OCI-LY7 (cell line): ENCODE measurements around the gene SRRM2. TPM values are rescaled to one million over a fixed set of nuclear protein-coding genes. Genes with fewer than 3 reads are reported as not detected.

ENCODE experiments used
- BruUV-seq: library from RNA; stranded (reverse); fragments of 400-500 nt; replicated peaks from 2 replicates; lab custom pipeline; 2021; lab: Mats Ljungman, UMichigan
- CTCF ChIA-PET: fragments of 300-600 bp; sonication (Branson Sonifier 250); formaldehyde crosslinking; loops from one replicate; lab custom pipeline; 2022; ENCODE audit warnings: antibody characterized with exemption; ENCODE audit not compliant: unreplicated experiment; lab: Charles Lee
- POLR2A ChIA-PET: fragments of 300-600 bp; sonication (Branson Sonifier 250); formaldehyde crosslinking; loops from one replicate; lab custom pipeline; 2022; ENCODE audit warnings: antibody characterized with exemption; lab: Charles Lee
- DNase-seq: peaks from one replicate; pipeline ENCODE4 v3.0.0-alpha.2; 2015; ENCODE audit warnings: low spot score
- H2AFZ ChIP-seq: fragments of 200-600 bp; sonication (generic), shearing (Covaris generic); 2 replicates; pipeline ENCODE4 v1.6.1; 2014; ENCODE audit warnings: mild to moderate bottlenecking, antibody characterized with exemption, low read length, moderate library complexity
- H3K27ac ChIP-seq: fragments of 200-600 bp; sonication (generic); 2 replicates; pipeline ENCODE4 v1.5.1; 2014; ENCODE audit warnings: mixed run types, low read depth, mild to moderate bottlenecking, moderate library complexity, low read length, inconsistent platforms; ENCODE audit not compliant: poor library complexity, severe bottlenecking
- H3K36me3 ChIP-seq: fragments of 200-600 bp; sonication (generic); 2 replicates; pipeline ENCODE4 v1.6.1; 2014; ENCODE audit warnings: mild to moderate bottlenecking, antibody characterized with exemption, low read length, moderate library complexity, mixed read lengths; ENCODE audit not compliant: insufficient read depth
- H3K4me1 ChIP-seq: fragments of 200-600 bp; sonication (generic); 2 replicates; pipeline ENCODE4 v1.5.1; 2014; ENCODE audit warnings: mild to moderate bottlenecking, low read length; ENCODE audit not compliant: insufficient read depth, poor library complexity, severe bottlenecking
- H3K4me2 ChIP-seq: fragments of 200-600 bp; sonication (generic); 2 replicates; pipeline ENCODE4 v1.6.1; 2014; ENCODE audit warnings: mild to moderate bottlenecking, low read length
- H3K4me3 ChIP-seq: fragments of 200-600 bp; sonication (generic); 2 replicates; pipeline ENCODE4 v1.5.1; 2014; ENCODE audit warnings: mild to moderate bottlenecking, low read depth, low read length; ENCODE audit not compliant: poor library complexity, severe bottlenecking
- H3K79me2 ChIP-seq: fragments of 200-600 bp; sonication (generic); 2 replicates; pipeline ENCODE4 v1.6.1; 2016; ENCODE audit warnings: low read depth, mild to moderate bottlenecking, low read length, moderate library complexity, mixed read lengths; ENCODE audit not compliant: insufficient read depth
- H3K9me2 ChIP-seq: fragments of 200-600 bp; sonication (generic); 2 replicates; pipeline ENCODE4 v1.6.1; 2016; ENCODE audit warnings: mild to moderate bottlenecking, low read length, mixed read lengths; ENCODE audit not compliant: insufficient read depth
- H3K9me3 ChIP-seq: fragments of 200-600 bp; sonication (generic); 2 replicates; pipeline ENCODE4 v1.6.1; 2014; ENCODE audit warnings: mild to moderate bottlenecking, mixed run types, low read length, mixed read lengths
- H4K20me1 ChIP-seq: fragments of 200-600 bp; sonication (generic); 2 replicates; pipeline ENCODE4 v1.6.1; 2014; ENCODE audit warnings: mild to moderate bottlenecking, antibody characterized with exemption, low read length, moderate library complexity, mixed read lengths; ENCODE audit not compliant: insufficient read depth
- CTCF ChIP-seq: fragments of 200-600 bp; sonication (generic); conservative IDR thresholded peaks from 2 replicates; pipeline ENCODE4 v1.5.1; 2014; ENCODE audit warnings: mild to moderate bottlenecking, antibody characterized with exemption, low read length, moderate library complexity, mixed read lengths
- EZH2phosphoT487 ChIP-seq: fragments of 200-600 bp; sonication (generic); IDR thresholded peaks from 2 replicates; pipeline ENCODE4 v1.6.1; 2018; ENCODE audit warnings: low read depth, borderline replicate concordance, mild to moderate bottlenecking, mixed run types, antibody characterized with exemption, low read length, moderate library complexity, mixed read lengths
- intact Hi-C: fragments of 100-400 bp; cut with micrococcal nuclease; formaldehyde crosslinking; loops from one replicate; pipeline ENCODE4 v1.10.0; 2022; ENCODE audit not compliant: unreplicated experiment
- total RNA-seq, 2 experiments: library from RNA; depleted of rRNA in 1 of 2; stranded (reverse); fragments of >200 nt in 1 of 2; shearing (Covaris generic) in 1 of 2; gene quantifications; 2 replicates each; pipeline ENCODE4 v1.2.3, GENCODE V29; 2014 to 2022

SRRM2 gene
- total RNA-seq, 2 experiments from 2014 or later: 208 to 819 TPM

- no peaks in the 10 kb centered on the region for H3K4me1 ChIP-seq
- no peaks in the 10 kb centered on the region for H3K9me2 ChIP-seq
- no peaks in the 10 kb centered on the region for H3K36me3 ChIP-seq
- POLR2A ChIA-PET: no interaction called here
- H4K20me1 ChIP-seq: no peaks in the 10 kb centered on the region
- DNase-seq: no peak
- no peak overlapping the region for H3K4me3 ChIP-seq
- no peaks in the 10 kb centered on the region for H3K79me2 ChIP-seq
- no peak overlapping the region for H3K27ac ChIP-seq
- CTCF ChIA-PET: no interaction called here
- H3K4me2 ChIP-seq: no peak overlapping the region
- no peaks in the 10 kb centered on the region for H3K9me3 ChIP-seq
- no peak overlapping the region for H2AFZ ChIP-seq
- no TSS peak for BruUV-seq
- intact Hi-C loops: no loop called here
- TF ChIP-seq EZH2phosphoT487 (no peak), CTCF (no peak)
Observed at GRCh38 chr16:2804728-2805127, 52.3 kb downstream of the SRRM2 start.

- intact Hi-C loops: no loop called here
- H3K4me2 ChIP-seq: no peak overlapping the region
- H3K4me1 ChIP-seq: no peaks in the 10 kb centered on the region
- no peaks in the 10 kb centered on the region for H4K20me1 ChIP-seq
- H3K9me2 ChIP-seq: no peaks in the 10 kb centered on the region
- H3K9me3 ChIP-seq: no peaks in the 10 kb centered on the region
- H3K36me3 ChIP-seq: no peaks in the 10 kb centered on the region
- no peak overlapping the region for H3K27ac ChIP-seq
- no peak overlapping the region for H3K4me3 ChIP-seq
- DNase-seq: no peak
- H3K79me2 ChIP-seq: no peaks in the 10 kb centered on the region
- TF ChIP-seq EZH2phosphoT487 (no peak), CTCF (no peak)
- BruUV-seq: no TSS peak
- CTCF ChIA-PET: no interaction called here
- no peak overlapping the region for H2AFZ ChIP-seq
- POLR2A ChIA-PET: no interaction called here
Observed at GRCh38 chr16:2806286-2806685, 53.8 kb downstream of the SRRM2 start.

GRCh38 chr16:2808181-2808580 lies 55.7 kb downstream of the SRRM2 start:
- no peaks in the 10 kb centered on the region for H3K36me3 ChIP-seq
- no peaks in the 10 kb centered on the region for H3K9me3 ChIP-seq
- no peaks in the 10 kb centered on the region for H3K9me2 ChIP-seq
- DNase-seq: no peak
- TF ChIP-seq EZH2phosphoT487 (no peak), CTCF (no peak)
- H3K4me3 ChIP-seq: no peak overlapping the region
- H3K4me1 ChIP-seq: no peaks in the 10 kb centered on the region
- H3K27ac ChIP-seq: no peak overlapping the region
- H4K20me1 ChIP-seq: no peaks in the 10 kb centered on the region
- H3K79me2 ChIP-seq: no peaks in the 10 kb centered on the region
- CTCF ChIA-PET: no interaction called here
- no peak overlapping the region for H2AFZ ChIP-seq
- no TSS peak for BruUV-seq
- H3K4me2 ChIP-seq: no peak overlapping the region
- POLR2A ChIA-PET: no interaction called here
- intact Hi-C loops: no loop called here
